Measurements from ENCODE around the gene RPL35. TPM values are rescaled to one million over a fixed set of nuclear protein-coding genes. Genes with fewer than 3 reads are reported as not detected.

The RPL35 gene
- 100 to 1,000 TPM; 814 to 826 TPM for total RNA-seq
- long read RNA-seq, transcript RPL35-201 (4 exons, 455 nt) = major isoform, 42 of 65 reads
- long read RNA-seq, partial matches to known transcripts = 20 of 65 reads
- long read RNA-seq, other reads (novel, unspliced or antisense) = 1 of 65 reads

- intact Hi-C loops (cut with DNase I) = no loop called here
- ATAC-seq (peak; percentile 97 to 98), DNase-seq (peak; percentile 96)
These were observed at the start of gene RPL35, which contains the start of gene ARPC5L for GRCh38 chr9:124861342-124862229. RPL35 (minus strand) TSS chr9:124861957; CDS start chr9:124861912, 45 bp downstream. ARPC5L (plus strand) TSS chr9:124862130; CDS start chr9:124869291, 7,161 bp downstream.

- intact Hi-C loops (cut with DNase I) = no loop called here
- ATAC-seq (no peak), DNase-seq (no peak)
These were observed 46.3 kb upstream of the RPL35 start for GRCh38 chr9:124908098-124908497.

- intact Hi-C loops (cut with DNase I) = no loop called here
These were observed 45.2 kb upstream of the RPL35 start for GRCh38 chr9:124906966-124907365.

GRCh38 chr9:124899845-124900244 lies 38.1 kb upstream of the RPL35 start:
- intact Hi-C loops (cut with DNase I) = no loop called here
- no peak for ATAC-seq
- no peak for DNase-seq

More at GRCh38 chr9:124906966-124907365, 45.2 kb upstream of the RPL35 start:
- no peak for DNase-seq
- no peak for ATAC-seq

GRCh38 chr9:124897570-124898460 lies 36.1 kb upstream of the RPL35 start:
- ATAC-seq = no peak
- intact Hi-C loops (cut with DNase I) = no loop called here
- no peak for DNase-seq

GRCh38 chr9:124894741-124895170 lies 33.0 kb upstream of the RPL35 start:
- no peak for ATAC-seq
- DNase-seq = no peak
- intact Hi-C loops (cut with DNase I) = no loop called here

- ATAC-seq (no peak), DNase-seq (no peak)
- intact Hi-C loops (cut with DNase I) = no loop called here
These were observed 32.4 kb upstream of the RPL35 start for GRCh38 chr9:124894035-124894740.

- intact Hi-C loops (cut with DNase I) = no loop called here
- DNase-seq (no peak), ATAC-seq (no peak)
These were observed 28.4 kb upstream of the RPL35 start for GRCh38 chr9:124890179-124890578.

GRCh38 chr9:124889006-124889405 lies 27.2 kb upstream of the RPL35 start:
- intact Hi-C loops (cut with DNase I) = no loop called here
- no peak for ATAC-seq

GRCh38 chr9:124887832-124888231 lies 26.1 kb upstream of the RPL35 start:
- no peak for ATAC-seq
- no peak for DNase-seq
- intact Hi-C loops (cut with DNase I) = no loop called here

More at GRCh38 chr9:124889006-124889405, 27.2 kb upstream of the RPL35 start:
- no peak for DNase-seq

GRCh38 chr9:124886866-124887492 lies 25.2 kb upstream of the RPL35 start:
- ATAC-seq = peak in 1 of 2 donors; percentile 69
- intact Hi-C loops (cut with DNase I) = no loop called here

GRCh38 chr9:124886461-124886860 lies 24.7 kb upstream of the RPL35 start:
- intact Hi-C loops (cut with DNase I) = no loop called here
- no peak for ATAC-seq
- DNase-seq = no peak

More at GRCh38 chr9:124886866-124887492, 25.2 kb upstream of the RPL35 start:
- no peak for DNase-seq

- DNase-seq = no peak
- ATAC-seq = no peak
- intact Hi-C loops (cut with DNase I) = no loop called here
These were observed 23.8 kb upstream of the RPL35 start for GRCh38 chr9:124885551-124885950.

GRCh38 chr9:124884376-124884775 lies 22.6 kb upstream of the RPL35 start:
- no peak for ATAC-seq
- intact Hi-C loops (cut with DNase I) = no loop called here
- DNase-seq = no peak

- intact Hi-C loops (cut with DNase I) = no loop called here
- DNase-seq = no peak
- no peak for ATAC-seq
These were observed 20.5 kb upstream of the RPL35 start for GRCh38 chr9:124882231-124882630.

- DNase-seq (no peak), ATAC-seq (no peak)
- intact Hi-C loops (cut with DNase I) = no loop called here
These were observed 19.5 kb upstream of the RPL35 start for GRCh38 chr9:124881138-124881743.

- no peak for DNase-seq
- intact Hi-C loops (cut with DNase I) = no loop called here
- no peak for ATAC-seq
These were observed 18.7 kb upstream of the RPL35 start for GRCh38 chr9:124880501-124880900.

- ATAC-seq (no peak), DNase-seq (no peak)
- intact Hi-C loops (cut with DNase I) = loop anchor here in 1 of 2 donors (10.0 kb wide), 1 partner anchor 266 kb away; the partner anchor contains the start of gene SCAI
These were observed 17.5 kb upstream of the RPL35 start for GRCh38 chr9:124879226-124879625.

All from left cardiac atrium (tissue), 4 donors.